HCT116 (cell line): Measurements from ENCODE around the gene NSG1. TPM values are rescaled to one million over a fixed set of nuclear protein-coding genes. Genes with fewer than 3 reads are reported as not detected.

Source experiments
- ATAC-seq: fragments of 200-7000 bp; cut with Tn5 transposase; 2 replicates; pipeline ENCODE4 v1.9.1; 2020; ENCODE audit warnings: mild to moderate bottlenecking, moderate library complexity
- BruUV-seq: library from RNA; stranded (reverse); fragments of 400-500 nt; replicated peaks from 2 replicates; lab custom pipeline; 2021; lab: Mats Ljungman, UMichigan
- CTCF ChIA-PET: fragments of 300-600 bp; sonication (Branson Sonifier 250); formaldehyde crosslinking; loops from one replicate; lab custom pipeline; 2021; ENCODE audit warnings: antibody characterized with exemption; lab: Charles Lee
- POLR2A ChIA-PET: fragments of 300-600, 350-600 bp; sonication (Branson Sonifier 250); formaldehyde crosslinking; loops from one replicate; lab custom pipeline; 2021; ENCODE audit warnings: antibody characterized with exemption; lab: Charles Lee
- RAD21 ChIA-PET, 2 experiments: fragments of 300-600 bp; sonication (Branson Sonifier 250); formaldehyde crosslinking; loops; one replicate each; lab custom pipeline; 2023; ENCODE audit warnings: low total read pairs in 2 of 2; ENCODE audit not compliant: uncharacterized antibody in 2 of 2, unreplicated experiment in 2 of 2, low non-redundant PET in 1 of 2; lab: Charles Lee
- DNase-seq: peaks from one replicate; pipeline ENCODE4 v3.0.0-alpha.2; 2010; ENCODE audit warnings: low read depth, low spot score
- H2AFZ ChIP-seq: fragments of 200-600 bp; shearing (Covaris generic), sonication (generic); 2 replicates; pipeline ENCODE4 v1.6.1; 2017; ENCODE audit warnings: low read depth, mixed run types, mixed read lengths, antibody characterized with exemption, low read length; ENCODE audit not compliant: poor library complexity, severe bottlenecking
- H3K27ac ChIP-seq: 2 replicates; pipeline ENCODE4 v1.5.1; 2012; ENCODE audit warnings: low read depth, low read length
- H3K27me3 ChIP-seq: fragments of 200-600 bp; sonication (generic); 2 replicates; pipeline ENCODE4 v1.6.1; 2016; ENCODE audit warnings: mixed run types, low read length, mixed read lengths; ENCODE audit not compliant: insufficient read depth
- H3K36me3 ChIP-seq, 2 experiments: fragments of 200-500 bp in 1 of 2; fragments of 200-600 bp in 1 of 2; sonication (Bioruptor generic) in 1 of 2; sonication (generic) in 1 of 2; 2 replicates each; pipeline versions ENCODE4 v1.5.1 to v1.6.1; 2014 to 2016; ENCODE audit warnings: low read length in 2 of 2, inconsistent platforms in 1 of 2, mixed read lengths in 1 of 2, mixed run types in 1 of 2; ENCODE audit not compliant: insufficient read depth in 2 of 2, control insufficient read depth in 1 of 2
- H3K4me1 ChIP-seq, 2 experiments: fragments of 200-600 bp in 1 of 2; sonication (generic) in 1 of 2; 2 replicates each; pipeline versions ENCODE4 v1.5.1 to v1.6.1; 2012 to 2017; ENCODE audit warnings: low read length in 2 of 2, inconsistent platforms in 1 of 2, mild to moderate bottlenecking in 1 of 2, mixed read lengths in 1 of 2, mixed run types in 1 of 2, moderate library complexity in 1 of 2; ENCODE audit not compliant: insufficient read depth in 2 of 2, control insufficient read depth in 1 of 2
- H3K4me2 ChIP-seq: fragments of 200-600 bp; sonication (generic); 2 replicates; pipeline ENCODE4 v1.6.1; 2017; ENCODE audit warnings: mixed run types, low read length, mixed read lengths
- H3K4me3 ChIP-seq, 2 experiments: fragments of 200-600 bp in 1 of 2; sonication (generic) in 1 of 2; replicated peaks in 1 of 2; 2 replicates each; pipeline ENCODE4 v1.5.1; 2011 to 2016; ENCODE audit warnings: low read length in 2 of 2, control low read depth in 1 of 2, low read depth in 1 of 2, mild to moderate bottlenecking in 1 of 2, mixed read lengths in 1 of 2, mixed run types in 1 of 2
- H3K79me2 ChIP-seq: fragments of 200-600 bp; sonication (generic); 2 replicates; pipeline ENCODE4 v1.6.1; 2017; ENCODE audit warnings: mild to moderate bottlenecking, mixed run types, low read length, moderate library complexity, mixed read lengths; ENCODE audit not compliant: insufficient read depth
- H3K9ac ChIP-seq: fragments of 200-600 bp; sonication (generic); 2 replicates; pipeline ENCODE4 v1.6.1; 2016; ENCODE audit warnings: low read length, mixed read lengths
- H3K9me2 ChIP-seq: fragments of 200-600 bp; sonication (generic), shearing (Covaris generic); 2 replicates; pipeline ENCODE4 v1.6.1; 2017; ENCODE audit warnings: mixed run types, mild to moderate bottlenecking, moderate library complexity; ENCODE audit not compliant: insufficient read depth
- H3K9me3 ChIP-seq, 2 experiments: fragments of 200-500 bp in 1 of 2; fragments of 200-600 bp in 1 of 2; sonication (Bioruptor generic) in 1 of 2; sonication (generic) in 1 of 2; 2 replicates each; pipeline ENCODE4 v1.6.1; 2014 to 2017; ENCODE audit warnings: low read length in 2 of 2, mixed read lengths in 2 of 2, inconsistent platforms in 1 of 2, low read depth in 1 of 2, mild to moderate bottlenecking in 1 of 2, mixed run types in 1 of 2, moderate library complexity in 1 of 2; ENCODE audit not compliant: control insufficient read depth in 1 of 2, insufficient read depth in 1 of 2
- H4K20me1 ChIP-seq: fragments of 200-600 bp; sonication (generic), shearing (Covaris generic); 2 replicates; pipeline ENCODE4 v1.6.1; 2017; ENCODE audit warnings: mixed run types, mild to moderate bottlenecking, moderate library complexity; ENCODE audit not compliant: insufficient read depth
- JUND ChIP-seq: IDR thresholded peaks from 2 replicates; pipeline ENCODE4 v1.6.1; 2012
- SIN3A ChIP-seq: IDR thresholded peaks from 2 replicates; pipeline ENCODE4 v1.6.1; 2012; ENCODE audit warnings: low read depth
- TCF7L2 ChIP-seq: IDR thresholded peaks from 2 replicates; pipeline ENCODE4 v1.7.0; 2011; ENCODE audit warnings: borderline replicate concordance, inconsistent platforms; ENCODE audit not compliant: insufficient read depth, insufficient read length; ENCODE audit errors: extremely low read depth
- intact Hi-C: fragments of 100-400 bp; cut with micrococcal nuclease; formaldehyde crosslinking; loops from 2 replicates; pipeline ENCODE4 v1.10.0; 2022
- total RNA-seq: library from RNA; stranded (reverse); gene quantifications from one replicate; pipeline ENCODE4 v1.2.1, GENCODE V29; 2021; ENCODE audit not compliant: unreplicated experiment

Gene NSG1
- total RNA-seq, 1 experiment from 2014 or later: 0.12 TPM

GRCh38 chr4:4459181-4459580, 72.3 kb downstream of the NSG1 start:
- Histone ChIP-seq H3K27ac (no peak overlapping the region), H3K27me3 (no peaks in the 10 kb centered on the region), H3K4me2 (no peak overlapping the region), H3K4me3 (no peak overlapping the region), H4K20me1 (no peaks in the 10 kb centered on the region), H3K36me3 (peaks cover 3 to 11% of the 10 kb centered on the region in 2 experiments; a peak in 1 of 4 replicates), H3K9me3 (no peaks in the 10 kb centered on the region), H3K9me2 (no peaks in the 10 kb centered on the region), H2AFZ (no peak overlapping the region), H3K9ac (no peak overlapping the region), H3K79me2 (no peaks in the 10 kb centered on the region), H3K4me1 (peaks cover 0 to 11% of the 10 kb centered on the region in 2 experiments; a peak in 1 of 4 replicates)
- no TSS peak for BruUV-seq
- ChIA-PET RAD21 (no interaction called here), CTCF (no interaction called here), POLR2A (no interaction called here)
- DNase-seq: no peak
- intact Hi-C loops: no loop called here
- TF ChIP-seq JUND (no peak), TCF7L2 (no peak), SIN3A (no peak)
- no peak for ATAC-seq

- no peak overlapping the region for H3K4me3 ChIP-seq
- H3K9me3 ChIP-seq: no peaks in the 10 kb centered on the region
- peaks cover 3 to 10% of the 10 kb centered on the region in 2 experiments; a peak in 1 of 4 replicates for H3K36me3 ChIP-seq
- TF ChIP-seq TCF7L2: no peak
- no peaks in the 10 kb centered on the region for H3K9me2 ChIP-seq
- BruUV-seq: no TSS peak
- RAD21 ChIA-PET: no interaction called here
- peaks cover 0 to 11% of the 10 kb centered on the region in 2 experiments; a peak in 1 of 4 replicates for H3K4me1 ChIP-seq
- DNase-seq (no peak), ATAC-seq (no peak)
- CTCF ChIA-PET: no interaction called here
- H3K4me2 ChIP-seq: no peak overlapping the region
- H3K27me3 ChIP-seq: no peaks in the 10 kb centered on the region
- intact Hi-C loops: no loop called here
- no peak overlapping the region for H2AFZ ChIP-seq
- H4K20me1 ChIP-seq: no peaks in the 10 kb centered on the region
- no peak overlapping the region for H3K9ac ChIP-seq
- no peaks in the 10 kb centered on the region for H3K79me2 ChIP-seq
- POLR2A ChIA-PET: no interaction called here
- H3K27ac ChIP-seq: no peak overlapping the region
These were observed 73.9 kb downstream of the NSG1 start for GRCh38 chr4:4460759-4461158.
